Measurements from ENCODE around the gene MTHFR. TPM values are rescaled to one million over a fixed set of nuclear protein-coding genes. Genes with fewer than 3 reads are reported as not detected.

MTHFR gene
- total RNA-seq, 1 donor: 32.6 TPM

GRCh38 chr1:11744287-11744686 lies 61.5 kb downstream of the MTHFR start:
- peaks cover 6% of the 10 kb centered on the region for H3K79me2 ChIP-seq (ENCODE audit: insufficient read depth, low read length)
- H3K27me3 ChIP-seq (ENCODE audit: insufficient read depth, low read length): no peaks in the 10 kb centered on the region
- TF ChIP-seq CTCF (IDR thresholded peaks at IDR 0.05; ENCODE audit: extremely low read depth, low read depth, low read length): no peak
- no peak overlapping the region for H3K4me2 ChIP-seq (ENCODE audit: insufficient read depth, low read length)
- DNase-seq (ENCODE audit: insufficient read length, low spot score, missing footprints): peak; percentile 43
- H3K27ac ChIP-seq (ENCODE audit: low read depth, low read length): no peak overlapping the region
- no peak overlapping the region for H3K4me3 ChIP-seq (ENCODE audit: insufficient read depth, low read length)
- H3K4me1 ChIP-seq (ENCODE audit: insufficient read depth, low read length): no peaks in the 10 kb centered on the region
- H2AFZ ChIP-seq (ENCODE audit: low read length): no peak overlapping the region
- H4K20me1 ChIP-seq (ENCODE audit: insufficient read depth, low read length): peaks cover 54% of the 10 kb centered on the region
- H3K9me3 ChIP-seq (ENCODE audit: low read depth, low read length): no peaks in the 10 kb centered on the region
- H3K36me3 ChIP-seq (ENCODE audit: insufficient read depth, low read length): peaks cover 13% of the 10 kb centered on the region

- H3K27me3 ChIP-seq (ENCODE audit: insufficient read depth, low read length): no peaks in the 10 kb centered on the region
- H3K4me1 ChIP-seq (ENCODE audit: insufficient read depth, low read length): peaks cover 4% of the 10 kb centered on the region
- no peak overlapping the region for H3K27ac ChIP-seq (ENCODE audit: low read depth, low read length)
- no peak for TF ChIP-seq CTCF (IDR thresholded peaks at IDR 0.05; ENCODE audit: extremely low read depth, low read depth, low read length)
- no peak overlapping the region for H2AFZ ChIP-seq (ENCODE audit: low read length)
- peaks cover 17% of the 10 kb centered on the region for H3K79me2 ChIP-seq (ENCODE audit: insufficient read depth, low read length)
- H4K20me1 ChIP-seq (ENCODE audit: insufficient read depth, low read length): peaks cover 48% of the 10 kb centered on the region
- H3K4me3 ChIP-seq (ENCODE audit: insufficient read depth, low read length): no peak overlapping the region
- H3K9me3 ChIP-seq (ENCODE audit: low read depth, low read length): no peaks in the 10 kb centered on the region
- no peak overlapping the region for H3K4me2 ChIP-seq (ENCODE audit: insufficient read depth, low read length)
- DNase-seq (ENCODE audit: insufficient read length, low spot score, missing footprints): peak; percentile 19
- peaks cover 6% of the 10 kb centered on the region for H3K36me3 ChIP-seq (ENCODE audit: insufficient read depth, low read length)
Measured at GRCh38 chr1:11741919-11742558, 63.7 kb downstream of the MTHFR start.

- peaks cover 7% of the 10 kb centered on the region for H3K4me1 ChIP-seq (ENCODE audit: insufficient read depth, low read length)
- no peak for DNase-seq (ENCODE audit: insufficient read length, low spot score, missing footprints)
Measured at GRCh38 chr1:11741482-11741881, 64.3 kb downstream of the MTHFR start.

More at GRCh38 chr1:11741482-11741881, 64.3 kb downstream of the MTHFR start:
- Histone ChIP-seq H3K36me3 (ENCODE audit: insufficient read depth, low read length) (peaks cover 3% of the 10 kb centered on the region), H3K4me3 (ENCODE audit: insufficient read depth, low read length) (no peak overlapping the region), H3K4me2 (ENCODE audit: insufficient read depth, low read length) (no peak overlapping the region), H3K27ac (ENCODE audit: low read depth, low read length) (no peak overlapping the region), H3K79me2 (ENCODE audit: insufficient read depth, low read length) (peaks cover 17% of the 10 kb centered on the region), H2AFZ (ENCODE audit: low read length) (no peak overlapping the region), H4K20me1 (ENCODE audit: insufficient read depth, low read length) (peaks cover 43% of the 10 kb centered on the region), H3K27me3 (ENCODE audit: insufficient read depth, low read length) (no peaks in the 10 kb centered on the region), H3K9me3 (ENCODE audit: low read depth, low read length) (no peaks in the 10 kb centered on the region)
- no peak for TF ChIP-seq CTCF (IDR thresholded peaks at IDR 0.05; ENCODE audit: extremely low read depth, low read depth, low read length)
